K562 (cell line): ENCODE results near the gene CNPY4. TPM values are rescaled to one million over a fixed set of nuclear protein-coding genes. Genes with fewer than 3 reads are reported as not detected.

ENCODE experiments used
- CREB1 ChIP-seq, 2 experiments: sonication (generic) in 1 of 2; formaldehyde crosslinking in 1 of 2; IDR thresholded peaks; 2 replicates each; pipeline versions ENCODE4 v1.6.1 to v1.8.0; 2012 to 2022; ENCODE audit warnings: inconsistent platforms in 1 of 2, mild to moderate bottlenecking in 1 of 2, missing genetic modification reagents in 1 of 2, moderate library complexity in 1 of 2
- CTCFL ChIP-seq: IDR thresholded peaks from 2 replicates; pipeline ENCODE4 v1.6.1; 2011; ENCODE audit warnings: borderline replicate concordance, low read depth, mild to moderate bottlenecking, moderate library complexity, low read length; ENCODE audit not compliant: insufficient read depth, poor library complexity, severe bottlenecking
- E4F1 ChIP-seq: fragments of 250-450 bp; sonication (Bioruptor Pico); IDR thresholded peaks from 2 replicates; pipeline ENCODE4 v1.5.0; 2021; ENCODE audit warnings: mild to moderate bottlenecking, borderline replicate concordance
- KLF10 ChIP-seq: fragments of 250-450 bp; sonication (Bioruptor Pico); IDR thresholded peaks from 2 replicates; pipeline ENCODE4 v1.6.1; 2021; ENCODE audit warnings: matching md5 sums
- LCOR ChIP-seq: sonication (generic); formaldehyde crosslinking; IDR thresholded peaks from 2 replicates; pipeline ENCODE4 v1.8.0; 2022; ENCODE audit warnings: mild to moderate bottlenecking, missing genetic modification reagents
- MTF1 ChIP-seq: fragments of 250-450 bp; sonication (Bioruptor Pico); IDR thresholded peaks from 2 replicates; pipeline ENCODE4 v1.9.0; 2021; ENCODE audit warnings: moderate library complexity, mild to moderate bottlenecking, inconsistent platforms, borderline replicate concordance
- MXD1 ChIP-seq: fragments of 250-450 bp; sonication (Bioruptor Pico); IDR thresholded peaks from 2 replicates; pipeline ENCODE4 v1.8.0; 2021; ENCODE audit warnings: borderline replicate concordance, mild to moderate bottlenecking, moderate library complexity; ENCODE audit not compliant: poor library complexity, severe bottlenecking
- NFE2L1 ChIP-seq: fragments of 450-650 bp; IDR thresholded peaks from 2 replicates; pipeline ENCODE4 v1.6.1; 2016; ENCODE audit warnings: missing genetic modification characterization, low read depth, mild to moderate bottlenecking, missing compliant biosample characterization, moderate library complexity, borderline replicate concordance
- NONO ChIP-seq, 2 experiments: fragments of 200-400 bp in 1 of 2; fragments of 450-650 bp in 1 of 2; formaldehyde crosslinking in 1 of 2; IDR thresholded peaks; 2 replicates each; pipeline ENCODE4 v1.6.1; 2017; ENCODE audit warnings: low read depth in 2 of 2, mild to moderate bottlenecking in 2 of 2, moderate library complexity in 2 of 2, low read length in 1 of 2
- POLR2AphosphoS5 ChIP-seq: IDR thresholded peaks from 2 replicates; pipeline ENCODE4 v1.6.1; 2011; ENCODE audit warnings: mild to moderate bottlenecking, low read depth, low read length, moderate library complexity; ENCODE audit not compliant: control insufficient read depth, insufficient read depth
- POLR3A ChIP-seq: IDR thresholded peaks from 2 replicates; pipeline ENCODE4 v1.6.1; 2011; ENCODE audit warnings: borderline replicate concordance, mild to moderate bottlenecking, moderate library complexity; ENCODE audit not compliant: insufficient read length, insufficient read depth; ENCODE audit errors: extremely low read depth
- RCOR1 ChIP-seq, 2 experiments: IDR thresholded peaks; 2 replicates each; pipeline ENCODE4 v1.6.1; 2012; ENCODE audit warnings: low read depth in 2 of 2, low read length in 2 of 2, borderline replicate concordance in 1 of 2, improper control_type of control experiment in 1 of 2
- RFX1 ChIP-seq: fragments of 450-650 bp; IDR thresholded peaks from 2 replicates; pipeline ENCODE4 v1.6.1; 2016; ENCODE audit warnings: mild to moderate bottlenecking, moderate library complexity
- ZBTB2 ChIP-seq: fragments of 450-650 bp; IDR thresholded peaks from 2 replicates; pipeline ENCODE4 v1.6.1; 2016; ENCODE audit warnings: antibody characterized with exemption
- ZNF639 ChIP-seq, 2 experiments: fragments of 200-800 bp in 1 of 2; sonication (Bioruptor generic) in 1 of 2; sonication (generic) in 1 of 2; formaldehyde crosslinking in 1 of 2; IDR thresholded peaks in 1 of 2; conservative IDR thresholded peaks in 1 of 2; 2 replicates each; pipeline versions ENCODE4 v1.5.0 to v1.6.1; 2016 to 2020; ENCODE audit warnings: missing compliant biosample characterization in 1 of 2, missing genetic modification characterization in 1 of 2, missing genetic modification reagents in 1 of 2
- ZNF75A ChIP-seq: fragments of 450-650 bp; formaldehyde crosslinking; IDR thresholded peaks from 2 replicates; pipeline ENCODE4 v1.4.0; 2020; ENCODE audit warnings: mild to moderate bottlenecking
- polyA plus RNA-seq, 8 experiments: library from polyadenylated mRNA; depleted of rRNA in 4 of 8; stranded (reverse) in 5 of 8; unstranded in 3 of 8; fragments of >200 nt; fragmentation: Nextera tagmentation in 2 of 8; fragmentation: Illumina TruSeq in 1 of 8; extraction: Ambion mirVana in 2 of 8; extraction: Trizol in 1 of 8; gene quantifications; 2 replicates each; pipeline versions ENCODE4 v1.2.1 to v1.2.3, GENCODE V29; 2011 to 2014; ENCODE audit warnings: inconsistent platforms in 1 of 8, missing spikeins in 1 of 8
- total RNA-seq, 7 experiments: library from RNA; depleted of rRNA in 6 of 7; stranded (reverse); fragments of >200 nt in 6 of 7; fragmentation: Illumina TruSeq in 2 of 7; extraction: Trizol in 2 of 7; gene quantifications; 2 replicates each; pipeline versions ENCODE4 v1.2.1 to v1.2.3, GENCODE V29; 2011 to 2021; ENCODE audit warnings: low replicate concordance in 1 of 7

The CNPY4 gene
- total and polyA plus RNA-seq, 9 of the 15 experiments (the other 6 are each of a cell fraction or from before 2014, with no cell fraction given): 1.9 to 11.2 (median 7.0) TPM

DNA sequence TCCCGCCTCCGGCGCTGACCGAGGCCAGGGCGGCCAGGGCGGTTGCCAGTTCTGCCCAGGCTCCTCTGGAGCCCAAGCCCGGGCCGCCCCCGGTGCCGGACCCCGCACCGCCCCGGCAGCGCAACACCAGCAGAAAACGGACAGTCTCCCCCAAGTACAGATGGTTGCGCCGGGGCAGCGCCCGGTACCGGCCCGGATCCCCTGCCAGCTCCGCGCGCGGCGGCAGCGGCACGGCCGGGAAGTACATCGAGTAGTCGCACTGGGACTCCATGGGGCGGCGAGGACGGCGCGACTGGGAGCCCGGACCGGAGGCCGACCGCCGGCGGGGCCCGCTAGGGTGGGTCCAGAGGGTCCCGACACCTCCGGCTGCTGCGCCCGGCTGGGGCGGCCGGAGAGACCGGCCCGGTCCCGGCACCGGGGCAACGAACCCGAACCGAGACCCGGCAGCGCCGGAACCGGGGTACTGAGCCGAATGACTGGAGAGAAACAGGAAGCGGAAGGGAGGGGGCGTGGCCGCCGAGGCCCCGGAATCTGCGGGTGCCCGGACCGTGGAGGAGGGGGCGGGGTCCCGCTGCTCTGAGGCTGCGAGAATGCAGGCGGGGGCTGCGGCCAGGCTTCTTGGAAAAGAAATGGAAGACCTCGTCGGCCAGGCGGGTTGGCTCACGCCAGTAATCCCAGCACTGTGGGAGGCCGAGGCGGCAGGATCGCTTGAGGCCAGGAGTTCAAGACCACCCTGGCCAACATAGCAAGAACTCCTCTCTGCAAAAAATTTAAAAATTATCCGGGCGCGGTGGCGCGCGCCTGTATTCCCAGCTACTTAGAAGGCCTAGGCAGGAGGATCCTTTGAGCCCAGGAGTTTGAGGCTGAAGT is 39.0 kb downstream of the CNPY4 start, which contains the start of gene TRAPPC14 (continued):
- TF ChIP-seq ZNF639 (CRISPR knock-in tag; conservative IDR thresholded peaks at IDR 0.05 in 1 of 2, IDR thresholded peaks at IDR 0.05 in 1 of 2): peak; percentile 63 to 94; a peak in 2 of 4 replicates
- no peak for TF ChIP-seq KLF10
- TF ChIP-seq CTCFL: no peak
- no peak for TF ChIP-seq E4F1 (CRISPR knock-in tag)
- TF ChIP-seq RFX1: no peak
- no peak for TF ChIP-seq MTF1 (CRISPR knock-in tag)
- TF ChIP-seq POLR2AphosphoS5: peak; percentile 79
- TF ChIP-seq ZNF75A (CRISPR knock-in tag): no peak
- no peak for TF ChIP-seq ZBTB2
- TF ChIP-seq MXD1 (CRISPR knock-in tag): no peak
- TF ChIP-seq NFE2L1: no peak
- TF ChIP-seq POLR3A: peak; percentile 76
- peak; percentile 39; the same call in 1 of the 2 replicates for TF ChIP-seq LCOR (CRISPR knock-in tag)
- no peak; a peak in 1 of 4 replicates for TF ChIP-seq NONO (IDR thresholded peaks at IDR 0.05; ENCODE audit: low read depth in 2 of 2, low read length in 1 of 2)
- peak in 1 of 2 experiments; percentile 69; a peak in 2 of 4 replicates for TF ChIP-seq RCOR1 (IDR thresholded peaks at IDR 0.05; ENCODE audit: borderline replicate concordance in 1 of 2, low read depth in 2 of 2, low read length in 2 of 2)
- TF ChIP-seq CREB1 (IDR thresholded peaks at IDR 0.05): peak; percentile 59; the same call in 1 of the 2 replicates
- no peak for TF ChIP-seq CREB1 (CRISPR knock-in tag; IDR thresholded peaks at IDR 0.05)
